HG02610 (cell line): ENCODE data around the gene CYB5R3.

Experiments
- ATAC-seq: cut with Tn5 transposase; IDR thresholded peaks from one replicate; pipeline ENCODE4 v1.9.1; 2021; ENCODE audit warnings: mild to moderate bottlenecking, moderate library complexity; ENCODE audit not compliant: unreplicated experiment

Gene CYB5R3

DNA sequence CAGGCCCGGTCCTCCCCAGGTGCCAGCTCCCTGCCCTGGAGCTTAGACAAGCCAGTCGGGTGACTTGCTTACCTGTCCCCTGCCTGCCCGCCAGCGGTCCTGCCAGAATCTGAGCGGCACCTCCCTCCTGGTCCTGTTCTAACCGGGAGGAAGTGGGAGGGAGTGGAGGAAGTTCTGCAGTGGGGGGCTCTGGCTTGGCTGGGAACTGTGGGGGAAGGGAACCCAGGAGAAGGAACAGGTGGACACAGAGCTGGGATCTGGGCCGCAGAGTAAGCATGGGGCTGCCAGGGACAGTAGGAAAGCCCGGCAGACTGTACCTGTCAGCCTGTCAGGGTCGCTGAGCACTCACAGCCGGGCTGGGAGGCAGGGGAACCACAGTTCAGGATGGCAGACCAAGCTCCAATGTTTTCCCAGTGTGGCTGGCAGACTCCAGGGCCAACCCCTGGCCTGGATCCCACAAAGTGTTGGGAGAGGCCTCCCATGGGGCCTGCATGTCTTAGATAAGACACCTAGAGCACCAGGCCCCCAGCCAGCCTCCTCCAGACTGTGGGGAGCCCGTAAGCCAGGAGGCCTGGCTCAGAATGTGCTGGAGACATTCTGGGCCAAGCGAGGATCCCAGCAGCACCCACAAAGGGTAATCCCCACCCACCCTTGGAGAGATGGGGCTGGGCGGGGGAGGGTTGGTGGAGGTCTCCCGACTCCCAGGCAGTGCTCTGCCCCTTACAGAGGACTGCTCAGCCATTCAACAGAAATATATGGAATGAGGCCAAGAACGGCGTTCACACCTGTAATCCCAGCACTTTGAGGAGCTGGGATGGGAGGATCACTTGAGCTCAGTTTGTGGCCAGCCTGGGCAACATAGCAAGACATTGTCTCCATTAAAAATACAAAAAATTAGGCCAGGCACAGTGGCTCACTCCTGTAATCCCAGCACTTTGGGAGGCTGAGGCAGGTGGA lies 2.3 kb downstream of the CYB5R3 start:
- ATAC-seq = no peak

GRCh38 chr22:42645938-42646568 lies 3.1 kb downstream of the CYB5R3 start:
- ATAC-seq = no peak

DNA sequence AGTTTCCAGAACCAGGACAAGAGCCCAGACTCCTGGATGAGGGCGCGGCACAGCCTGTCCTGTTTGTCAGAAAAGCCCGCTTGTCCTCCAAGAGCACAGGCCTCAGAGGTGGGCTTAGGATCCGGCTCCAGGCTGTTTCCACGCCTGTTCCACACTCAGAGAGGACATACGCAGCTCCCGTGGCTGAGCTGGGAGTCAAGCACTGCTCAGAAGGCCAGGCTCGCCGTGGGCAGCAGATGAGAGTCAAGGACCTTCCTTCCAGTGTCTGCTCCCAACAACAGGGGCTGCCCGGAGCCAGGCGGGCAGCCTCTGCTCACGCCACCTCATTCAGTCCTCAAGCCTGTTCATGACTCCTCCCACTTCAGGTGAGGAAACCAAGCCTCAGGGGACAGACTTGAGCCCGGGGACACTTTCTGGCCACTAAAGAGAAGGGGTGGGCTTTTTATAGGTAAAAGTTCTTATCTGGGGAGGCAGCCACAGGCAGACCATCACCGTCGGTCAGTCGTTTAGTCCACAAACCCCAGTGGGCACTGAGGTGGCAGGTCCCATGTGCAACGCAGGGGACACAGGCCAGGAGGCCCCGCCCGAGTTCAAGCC lies 3.8 kb downstream of the CYB5R3 start:
- no peak for ATAC-seq

- ATAC-seq = no peak
Measured at GRCh38 chr22:42644422-42645340, 4.5 kb downstream of the CYB5R3 start.

- ATAC-seq = no peak
Measured at GRCh38 chr22:42643634-42644421, 5.4 kb downstream of the CYB5R3 start.

- ATAC-seq = no peak
Measured at GRCh38 chr22:42642806-42643633, 6.2 kb downstream of the CYB5R3 start.

- no peak for ATAC-seq
Measured at GRCh38 chr22:42641801-42642413, 7.3 kb downstream of the CYB5R3 start.

- ATAC-seq = no peak
Measured at GRCh38 chr22:42639541-42640241, 9.5 kb downstream of the CYB5R3 start.

DNA sequence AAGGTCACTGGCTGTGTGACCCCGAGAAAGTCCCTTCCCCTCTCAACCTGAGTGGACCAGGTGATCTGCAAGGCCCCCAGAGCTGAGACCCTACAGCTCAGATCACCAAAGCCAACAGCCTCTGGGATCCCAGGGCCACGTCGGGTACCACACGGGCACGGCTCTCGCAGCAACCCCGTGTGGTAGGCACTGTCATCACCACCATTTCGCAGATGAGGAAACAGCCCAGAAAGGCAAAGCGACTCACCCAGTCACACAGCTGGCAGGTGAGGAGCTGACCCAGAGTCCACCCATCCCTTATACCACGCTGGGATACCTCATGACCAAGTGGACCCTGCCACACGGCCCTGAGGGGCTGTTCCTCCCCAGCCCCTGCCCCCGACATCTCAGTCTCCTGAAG lies 11.6 kb downstream of the CYB5R3 start:
- no peak for ATAC-seq

DNA sequence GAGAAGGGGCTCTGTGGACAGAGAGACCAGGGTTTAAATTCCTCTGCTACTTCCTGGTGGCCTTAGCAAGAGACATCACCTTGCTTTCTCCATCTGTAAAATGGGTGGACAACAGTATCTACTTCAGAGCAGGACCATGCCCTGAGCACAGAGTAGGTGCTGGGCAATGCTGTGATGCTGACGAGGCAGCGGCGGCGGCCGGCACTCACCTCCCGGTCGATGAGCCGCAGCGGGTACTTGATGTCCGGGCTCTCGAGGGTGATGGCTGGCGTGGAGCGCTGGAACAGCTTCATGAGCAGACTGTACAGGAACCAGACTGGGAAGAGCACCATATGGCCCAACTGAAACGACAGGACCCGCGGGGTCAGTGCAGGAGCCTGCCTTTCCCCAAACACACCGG lies 12.7 kb downstream of the CYB5R3 start:
- no peak for ATAC-seq

DNA sequence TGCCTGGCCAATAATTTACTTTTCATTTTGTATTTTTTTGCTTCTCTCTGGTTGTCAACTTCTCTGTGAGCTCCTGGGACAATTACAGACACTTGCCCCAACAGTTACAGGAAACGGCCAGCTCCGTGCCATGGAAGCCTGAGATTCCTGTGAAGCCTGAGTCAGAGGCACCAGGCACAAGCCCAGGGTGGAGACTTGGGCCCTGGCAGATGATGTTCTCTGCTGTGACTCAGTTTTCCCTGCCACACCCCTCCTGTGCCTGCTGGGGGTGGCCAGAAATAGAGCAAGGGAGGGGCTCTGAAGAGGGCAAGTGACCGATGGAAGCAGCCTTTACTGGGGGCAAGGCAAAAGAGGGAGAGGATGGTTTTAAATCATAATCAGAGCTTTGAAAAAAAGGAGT lies 13.7 kb downstream of the CYB5R3 start:
- no peak for ATAC-seq

- no peak for ATAC-seq
Measured at GRCh38 chr22:42633013-42633412, 16.2 kb downstream of the CYB5R3 start.

DNA sequence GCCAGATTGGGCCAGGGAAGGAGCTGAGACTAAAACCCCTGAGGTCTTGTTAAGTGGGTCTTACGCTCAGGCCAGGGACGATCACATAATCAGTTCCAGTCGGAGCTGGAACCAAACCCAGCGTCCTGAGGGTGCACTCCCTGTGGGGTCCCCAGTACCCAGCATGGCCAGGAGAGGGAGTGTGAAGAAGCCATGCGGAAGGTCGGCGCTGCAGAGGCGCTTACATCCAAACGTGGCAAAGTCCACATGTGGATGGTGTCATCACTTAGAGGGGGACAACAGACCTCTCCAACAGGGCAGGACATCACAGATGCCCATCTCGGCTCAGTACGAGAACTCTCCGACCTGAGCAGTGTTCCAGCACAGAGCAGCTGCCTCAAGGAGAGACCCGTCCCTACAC lies 17.1 kb downstream of the CYB5R3 start:
- ATAC-seq = no peak

DNA sequence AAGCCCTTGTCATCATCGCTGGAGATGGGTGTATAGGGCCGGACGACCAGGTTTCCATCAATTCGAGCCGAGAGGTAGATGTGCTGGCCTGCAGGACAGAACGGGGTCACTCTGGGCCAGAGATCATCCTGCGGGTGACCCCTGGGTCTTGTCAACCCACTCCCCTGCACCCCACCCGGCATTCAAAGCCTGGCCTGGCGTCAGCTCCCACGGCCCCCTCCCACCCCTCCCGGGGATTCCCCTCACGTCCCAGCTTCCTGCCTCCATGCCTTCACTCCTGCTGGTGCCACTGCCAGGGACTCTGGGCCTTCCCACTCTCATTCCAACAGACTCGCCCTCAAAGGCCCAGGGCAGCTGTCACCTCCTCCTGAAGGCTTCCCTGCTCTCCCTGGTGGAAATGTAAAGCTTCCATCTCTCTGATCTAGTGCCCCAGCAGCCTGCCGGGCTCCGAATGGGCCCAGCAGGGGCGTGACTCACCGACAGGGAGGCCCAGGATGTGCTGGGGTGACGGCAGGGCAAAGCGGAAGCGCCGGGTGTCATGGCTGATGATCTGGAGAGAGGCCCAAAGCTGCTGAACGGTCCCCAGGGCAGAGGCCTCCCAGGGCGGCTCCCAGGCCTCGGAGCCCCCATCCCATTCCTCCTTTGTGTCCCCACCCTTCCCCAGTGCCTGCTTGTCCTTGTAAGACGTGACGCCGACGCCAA lies 18.1 kb downstream of the CYB5R3 start:
- no peak for ATAC-seq

GRCh38 chr22:42630211-42630610 lies 19.0 kb downstream of the CYB5R3 start:
- ATAC-seq = no peak

DNA sequence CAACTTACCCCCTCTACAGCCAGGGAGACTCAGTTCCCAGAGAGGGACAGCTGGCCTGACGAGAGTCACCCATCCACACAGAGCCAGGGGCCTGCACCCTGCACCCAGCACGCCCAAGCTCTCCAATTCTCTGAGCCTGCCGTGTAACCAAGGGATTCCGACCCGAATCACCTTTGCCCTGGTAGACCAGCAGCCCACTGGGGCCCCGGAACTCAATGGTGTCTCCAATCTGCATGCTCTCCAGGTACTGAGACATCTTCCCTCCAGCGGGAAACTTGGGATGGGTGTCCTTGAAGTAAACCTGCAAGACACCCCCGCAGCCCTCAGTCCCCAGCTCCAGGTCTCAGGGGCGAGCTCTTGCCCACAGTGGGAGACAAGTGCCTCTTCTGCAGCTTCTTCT lies 21.2 kb downstream of the CYB5R3 start:
- no peak for ATAC-seq

- no peak for ATAC-seq
Measured at GRCh38 chr22:42626951-42627625, 22.1 kb downstream of the CYB5R3 start.
